ENCODE measurements around the gene ABHD18.

Gene ABHD18

DNA sequence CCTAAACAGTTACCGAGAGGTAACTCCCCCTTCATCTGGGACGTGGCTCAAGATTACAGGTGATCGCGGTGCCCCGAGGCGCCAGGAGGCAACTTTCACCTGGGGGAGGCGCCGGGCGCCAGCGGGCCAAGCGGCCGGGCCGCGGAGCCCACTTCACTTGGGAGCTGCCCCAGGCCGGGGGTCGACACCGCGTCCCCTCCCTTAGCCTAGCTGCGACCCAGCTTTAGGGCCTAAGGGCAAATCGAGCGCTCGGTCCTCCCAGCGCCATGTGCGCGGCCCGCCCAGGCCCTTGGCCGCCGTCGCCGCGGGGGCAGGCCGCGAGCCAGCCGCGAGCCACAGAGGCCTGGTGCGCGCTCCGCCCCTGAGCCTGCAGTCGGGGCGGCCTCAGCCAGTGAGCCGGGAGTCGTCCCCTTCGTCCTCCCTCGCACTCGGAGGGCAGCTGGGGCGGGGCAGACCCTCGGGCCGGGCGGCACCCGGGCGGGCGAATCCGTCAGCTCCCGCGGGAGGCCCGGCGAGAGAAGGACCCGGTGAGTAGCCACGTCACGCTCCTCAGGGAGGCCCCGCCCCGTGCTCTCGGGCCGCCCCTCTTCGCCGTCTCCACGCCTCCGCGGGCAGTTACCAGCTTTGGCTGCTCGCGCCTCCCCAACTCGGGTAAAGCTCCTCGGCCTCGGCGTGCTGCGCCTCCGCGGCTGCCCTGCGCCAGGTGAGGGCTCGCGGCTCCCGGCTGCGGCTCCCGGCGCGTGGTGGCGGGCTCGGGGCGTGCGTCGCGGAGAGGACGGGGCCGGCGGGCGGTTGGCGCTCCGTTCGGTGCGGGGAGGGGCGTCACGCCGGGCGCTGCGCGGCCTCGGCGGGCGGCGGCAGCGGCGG is 95.7 kb downstream of the ABHD18 start, which contains the start of gene LARP1B (continued):
- TF ChIP-seq KLF8 (tag by site-specific recombination; IDR thresholded peaks at IDR 0.05) (peak; percentile 75; the same call in 1 of the 2 replicates), SETDB1 (IDR thresholded peaks at IDR 0.05; ENCODE audit: insufficient read length, low read length) (peak; percentile 22), ZNF341 (tag by site-specific recombination; IDR thresholded peaks at IDR 0.05; ENCODE audit: low read depth) (peak; percentile 55; the same call in 1 of the 2 replicates), ZNF596 (tag by site-specific recombination; IDR thresholded peaks at IDR 0.05) (peak; percentile 36; the same call in 1 of the 2 replicates), ZNF660 (tag by site-specific recombination; IDR thresholded peaks at IDR 0.05) (peak; percentile 64; the same call in 1 of the 2 replicates), ZNF677 (tag by site-specific recombination; IDR thresholded peaks at IDR 0.05) (no peak), ZSCAN30 (tag by site-specific recombination; IDR thresholded peaks at IDR 0.05) (peak; percentile 86), KLF16 (tag by site-specific recombination; IDR thresholded peaks at IDR 0.05) (no peak)
- TF ChIP-seq, protein P1, sequence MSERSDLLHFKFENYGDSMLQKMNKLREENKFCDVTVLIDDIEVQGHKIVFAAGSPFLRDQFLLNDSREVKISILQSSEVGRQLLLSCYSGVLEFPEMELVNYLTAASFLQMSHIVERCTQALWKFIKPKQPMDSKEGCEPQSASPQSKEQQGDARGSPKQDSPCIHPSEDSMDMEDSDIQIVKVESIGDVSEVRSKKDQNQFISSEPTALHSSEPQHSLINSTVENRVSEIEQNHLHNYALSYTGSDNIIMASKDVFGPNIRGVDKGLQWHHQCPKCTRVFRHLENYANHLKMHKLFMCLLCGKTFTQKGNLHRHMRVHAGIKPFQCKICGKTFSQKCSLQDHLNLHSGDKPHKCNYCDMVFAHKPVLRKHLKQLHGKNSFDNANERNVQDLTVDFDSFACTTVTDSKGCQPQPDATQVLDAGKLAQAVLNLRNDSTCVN (tag by site-specific recombination; optimal IDR thresholded peaks at IDR 0.05), result peak; percentile 87
- TF ChIP-seq, protein P2, sequence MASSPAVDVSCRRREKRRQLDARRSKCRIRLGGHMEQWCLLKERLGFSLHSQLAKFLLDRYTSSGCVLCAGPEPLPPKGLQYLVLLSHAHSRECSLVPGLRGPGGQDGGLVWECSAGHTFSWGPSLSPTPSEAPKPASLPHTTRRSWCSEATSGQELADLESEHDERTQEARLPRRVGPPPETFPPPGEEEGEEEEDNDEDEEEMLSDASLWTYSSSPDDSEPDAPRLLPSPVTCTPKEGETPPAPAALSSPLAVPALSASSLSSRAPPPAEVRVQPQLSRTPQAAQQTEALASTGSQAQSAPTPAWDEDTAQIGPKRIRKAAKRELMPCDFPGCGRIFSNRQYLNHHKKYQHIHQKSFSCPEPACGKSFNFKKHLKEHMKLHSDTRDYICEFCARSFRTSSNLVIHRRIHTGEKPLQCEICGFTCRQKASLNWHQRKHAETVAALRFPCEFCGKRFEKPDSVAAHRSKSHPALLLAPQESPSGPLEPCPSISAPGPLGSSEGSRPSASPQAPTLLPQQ (tag by site-specific recombination; IDR thresholded peaks at IDR 0.05), result no peak

DNA sequence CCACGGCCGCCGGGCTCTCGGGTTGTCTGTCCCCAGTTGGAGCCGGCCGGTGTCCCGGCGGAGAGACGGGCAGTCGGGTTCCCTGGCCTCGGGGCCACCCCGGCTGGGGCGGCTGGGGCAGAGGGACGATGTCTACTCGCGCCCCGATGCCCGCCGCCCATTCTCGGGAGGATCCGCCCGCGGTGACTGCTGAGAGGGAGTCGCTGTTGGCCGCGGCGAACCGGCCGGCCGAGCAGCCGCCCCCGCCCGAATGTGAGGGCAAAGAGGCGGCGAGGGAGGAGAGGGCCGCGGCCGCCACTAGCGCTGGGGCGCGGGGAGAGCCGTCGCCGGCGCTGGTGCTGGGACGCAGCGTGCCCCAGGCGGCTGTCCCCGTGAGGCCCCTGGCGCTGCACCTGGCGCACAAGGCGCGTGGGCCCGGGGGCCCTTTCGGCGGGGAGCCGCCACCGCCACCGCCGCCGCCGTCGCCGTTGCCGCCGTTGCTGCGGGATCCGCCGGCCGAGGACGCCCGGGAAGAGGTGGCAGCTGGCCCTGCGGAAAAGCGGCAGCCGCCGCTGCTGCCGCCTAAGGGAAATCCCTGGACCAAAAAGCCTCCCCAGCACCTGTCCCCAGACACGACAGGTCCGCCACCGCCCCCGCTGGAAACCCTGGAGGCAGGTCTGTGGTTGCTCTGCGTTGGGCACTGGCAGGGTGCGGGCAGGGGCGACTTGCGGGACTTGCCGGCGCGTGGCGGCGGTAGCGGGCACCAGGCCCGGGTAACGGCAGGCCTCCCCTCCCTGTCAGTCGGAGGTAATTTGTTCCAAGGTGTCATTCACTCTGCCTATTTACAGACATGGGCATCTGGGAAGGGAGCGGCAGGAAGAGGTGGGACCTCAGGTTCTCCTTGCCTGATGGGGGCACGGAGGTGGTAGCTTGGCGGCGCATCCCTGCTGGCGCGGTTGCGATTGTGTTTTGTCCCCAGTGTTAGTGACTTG is 96.6 kb downstream of the ABHD18 start:
- no peaks in the 10 kb centered on the region for H3K36me3 ChIP-seq (ENCODE audit: control insufficient read depth in 2 of 2, insufficient read depth in 1 of 2, low read length in 2 of 2)
- no peaks in the 10 kb centered on the region for H3K9me3 ChIP-seq (ENCODE audit: control insufficient read depth, insufficient read depth, low read depth, low read length)
- no peaks in the 10 kb centered on the region for H3K4me1 ChIP-seq (ENCODE audit: control insufficient read depth, insufficient read depth, low read length)
- CTCF ChIA-PET, result no interaction called here
- POLR2A ChIA-PET, result interaction anchor here (0.5 to 2.4 kb wide), 18 partner anchors 8 to 429 kb away, joined by 3 to 32 read pairs (median 4); partner anchors contain the start of genes ABHD18, INTU, MFSD8 and PGRMC2
- peak overlapping the region; percentile 92 for H3K27ac ChIP-seq (ENCODE audit: extremely low read depth, low read depth, low read length)
- H3K4me3 ChIP-seq (ENCODE audit: low read depth, low read length), result peak overlapping the region; percentile 77
- TF ChIP-seq ZNF514 (tag by site-specific recombination; IDR thresholded peaks at IDR 0.05), result no peak
- TF ChIP-seq, protein P2 (tag by site-specific recombination; IDR thresholded peaks at IDR 0.05), result peak; percentile 30; the same call in 1 of the 2 replicates
- TF ChIP-seq ZNF530 (tag by site-specific recombination; IDR thresholded peaks at IDR 0.05; ENCODE audit: low read depth), result no peak
- TF ChIP-seq ZNF2 (tag by site-specific recombination; IDR thresholded peaks at IDR 0.05), result peak; percentile 50; the same call in 1 of the 2 replicates
- TF ChIP-seq, protein P3, sequence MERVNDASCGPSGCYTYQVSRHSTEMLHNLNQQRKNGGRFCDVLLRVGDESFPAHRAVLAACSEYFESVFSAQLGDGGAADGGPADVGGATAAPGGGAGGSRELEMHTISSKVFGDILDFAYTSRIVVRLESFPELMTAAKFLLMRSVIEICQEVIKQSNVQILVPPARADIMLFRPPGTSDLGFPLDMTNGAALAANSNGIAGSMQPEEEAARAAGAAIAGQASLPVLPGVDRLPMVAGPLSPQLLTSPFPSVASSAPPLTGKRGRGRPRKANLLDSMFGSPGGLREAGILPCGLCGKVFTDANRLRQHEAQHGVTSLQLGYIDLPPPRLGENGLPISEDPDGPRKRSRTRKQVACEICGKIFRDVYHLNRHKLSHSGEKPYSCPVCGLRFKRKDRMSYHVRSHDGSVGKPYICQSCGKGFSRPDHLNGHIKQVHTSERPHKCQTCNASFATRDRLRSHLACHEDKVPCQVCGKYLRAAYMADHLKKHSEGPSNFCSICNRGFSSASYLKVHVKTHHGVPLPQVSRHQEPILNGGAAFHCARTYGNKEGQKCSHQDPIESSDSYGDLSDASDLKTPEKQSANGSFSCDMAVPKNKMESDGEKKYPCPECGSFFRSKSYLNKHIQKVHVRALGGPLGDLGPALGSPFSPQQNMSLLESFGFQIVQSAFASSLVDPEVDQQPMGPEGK (tag by site-specific recombination; IDR thresholded peaks at IDR 0.05), result peak; percentile 57
- TF ChIP-seq HOXA7 (CRISPR knock-in tag; IDR thresholded peaks at IDR 0.05; ENCODE audit: borderline replicate concordance), result no peak
- TF ChIP-seq, protein P4, sequence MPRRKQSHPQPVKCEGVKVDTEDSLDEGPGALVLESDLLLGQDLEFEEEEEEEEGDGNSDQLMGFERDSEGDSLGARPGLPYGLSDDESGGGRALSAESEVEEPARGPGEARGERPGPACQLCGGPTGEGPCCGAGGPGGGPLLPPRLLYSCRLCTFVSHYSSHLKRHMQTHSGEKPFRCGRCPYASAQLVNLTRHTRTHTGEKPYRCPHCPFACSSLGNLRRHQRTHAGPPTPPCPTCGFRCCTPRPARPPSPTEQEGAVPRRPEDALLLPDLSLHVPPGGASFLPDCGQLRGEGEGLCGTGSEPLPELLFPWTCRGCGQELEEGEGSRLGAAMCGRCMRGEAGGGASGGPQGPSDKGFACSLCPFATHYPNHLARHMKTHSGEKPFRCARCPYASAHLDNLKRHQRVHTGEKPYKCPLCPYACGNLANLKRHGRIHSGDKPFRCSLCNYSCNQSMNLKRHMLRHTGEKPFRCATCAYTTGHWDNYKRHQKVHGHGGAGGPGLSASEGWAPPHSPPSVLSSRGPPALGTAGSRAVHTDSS (tag by site-specific recombination; IDR thresholded peaks at IDR 0.05), result no peak
- TF ChIP-seq ZNF404 (tag by site-specific recombination; IDR thresholded peaks at IDR 0.05), result no peak
- peak; percentile 42; the same call in 1 of the 2 replicates for TF ChIP-seq ZEB2 (tag by site-specific recombination; IDR thresholded peaks at IDR 0.05)
- TF ChIP-seq, protein P5, sequence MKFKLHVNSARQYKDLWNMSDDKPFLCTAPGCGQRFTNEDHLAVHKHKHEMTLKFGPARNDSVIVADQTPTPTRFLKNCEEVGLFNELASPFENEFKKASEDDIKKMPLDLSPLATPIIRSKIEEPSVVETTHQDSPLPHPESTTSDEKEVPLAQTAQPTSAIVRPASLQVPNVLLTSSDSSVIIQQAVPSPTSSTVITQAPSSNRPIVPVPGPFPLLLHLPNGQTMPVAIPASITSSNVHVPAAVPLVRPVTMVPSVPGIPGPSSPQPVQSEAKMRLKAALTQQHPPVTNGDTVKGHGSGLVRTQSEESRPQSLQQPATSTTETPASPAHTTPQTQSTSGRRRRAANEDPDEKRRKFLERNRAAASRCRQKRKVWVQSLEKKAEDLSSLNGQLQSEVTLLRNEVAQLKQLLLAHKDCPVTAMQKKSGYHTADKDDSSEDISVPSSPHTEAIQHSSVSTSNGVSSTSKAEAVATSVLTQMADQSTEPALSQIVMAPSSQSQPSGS (tag by site-specific recombination; IDR thresholded peaks at IDR 0.05; ENCODE audit: low read depth), result no peak
- peak; percentile 76 for TF ChIP-seq IKZF3 (tag by site-specific recombination; IDR thresholded peaks at IDR 0.05)
- no peak for TF ChIP-seq ZNF324 (tag by site-specific recombination; IDR thresholded peaks at IDR 0.05)
- no peak for TF ChIP-seq SCRT2 (tag by site-specific recombination; IDR thresholded peaks at IDR 0.05)
- TF ChIP-seq ZNF792 (tag by site-specific recombination; IDR thresholded peaks at IDR 0.05), result no peak
- TF ChIP-seq ZNF560 (tag by site-specific recombination; IDR thresholded peaks at IDR 0.05; ENCODE audit: borderline replicate concordance), result no peak

Data from HEK293 (cell line).